GM18520 (cell line): ENCODE data around the gene EZR.
A peak's percentile ranks its signal among the peaks of the same experiment; 100 is the strongest.

Source experiments
- ATAC-seq: cut with Tn5 transposase; IDR thresholded peaks from one replicate; pipeline ENCODE4 v1.9.1; 2021; ENCODE audit not compliant: unreplicated experiment

EZR gene

GRCh38 chr6:158737710-158738615, 81.2 kb downstream of the EZR start:
- ATAC-seq = no peak

- ATAC-seq = no peak
Observed at GRCh38 chr6:158737082-158737709, 82.0 kb downstream of the EZR start.

DNA sequence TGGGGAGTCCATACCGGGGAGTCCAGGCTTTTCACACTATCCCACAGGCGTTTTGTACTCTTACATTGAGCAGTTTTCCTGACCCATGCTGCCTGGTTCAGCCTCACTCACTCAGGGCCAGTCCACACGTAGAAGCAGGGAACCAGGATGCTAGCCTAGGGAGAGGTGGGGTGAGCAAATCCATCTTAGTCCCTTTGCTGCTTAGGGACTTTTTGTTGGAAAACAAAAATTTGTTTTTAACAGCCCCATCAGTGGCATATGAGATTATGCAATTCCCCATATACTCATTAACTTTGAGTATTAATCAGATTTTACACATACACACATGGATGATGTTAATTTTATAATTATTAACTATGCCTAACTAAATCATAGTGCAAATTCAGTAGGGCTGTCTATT, 84.2 kb downstream of the EZR start:
- ATAC-seq = no peak

GRCh38 chr6:158730541-158730907, 88.6 kb downstream of the EZR start:
- no peak for ATAC-seq

GRCh38 chr6:158729906-158730540, 89.1 kb downstream of the EZR start:
- ATAC-seq = no peak

DNA sequence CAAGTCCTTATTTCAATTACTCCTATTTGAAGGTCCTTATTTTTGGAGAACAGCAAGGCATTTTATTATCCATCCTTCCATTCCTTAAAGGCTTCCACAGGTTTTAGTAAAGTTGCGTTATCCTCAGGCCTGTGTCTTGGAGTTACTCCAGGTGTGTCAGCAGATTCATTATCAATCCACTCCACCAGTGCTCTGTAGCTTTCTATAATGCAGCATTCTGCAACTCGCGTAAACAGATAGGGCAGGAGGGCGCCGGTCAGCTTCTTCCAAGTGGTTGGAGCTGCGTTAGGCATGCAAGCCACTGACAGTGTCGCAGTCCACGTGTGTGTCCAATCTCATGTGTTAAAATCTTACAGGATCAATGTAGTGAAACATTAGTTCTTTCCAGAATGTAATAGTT, 93.5 kb downstream of the EZR start:
- no peak for ATAC-seq

- no peak for ATAC-seq
Observed at GRCh38 chr6:158722176-158722729, 96.9 kb downstream of the EZR start.

DNA sequence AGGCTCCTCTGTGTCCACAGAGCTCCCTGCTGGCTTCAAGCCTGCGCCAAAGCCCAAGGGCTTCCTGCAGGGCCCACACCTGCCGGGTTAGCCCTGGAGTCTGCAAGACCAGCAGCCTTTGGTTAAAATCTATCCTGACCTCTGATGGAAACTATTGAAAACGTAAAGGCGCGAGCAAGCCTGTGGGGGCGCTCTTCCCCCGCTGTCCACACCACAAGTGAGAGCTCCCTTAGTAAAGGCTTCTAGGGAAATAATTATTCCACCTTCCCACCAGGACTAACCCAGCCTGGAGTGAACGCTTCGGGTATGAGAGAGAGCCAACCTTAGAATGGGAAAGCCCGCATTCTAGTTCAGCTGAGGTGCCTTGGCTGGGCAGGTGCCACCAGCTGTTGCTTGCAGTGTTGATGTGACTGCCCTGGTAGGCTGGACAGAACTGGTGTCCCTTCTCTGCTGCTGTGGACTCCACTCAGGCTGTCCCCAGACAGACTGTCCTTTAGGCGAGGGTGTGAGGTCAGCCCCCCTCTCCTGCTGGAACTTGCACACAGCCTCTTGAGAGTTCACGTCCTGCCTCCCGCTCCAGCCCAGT, 100.6 kb downstream of the EZR start:
- ATAC-seq = no peak

GRCh38 chr6:158717341-158718330, 101.5 kb downstream of the EZR start:
- ATAC-seq = peak; percentile 51
